GM19395 (cell line): ENCODE results near the gene ZIC5.

Experiments used
- ATAC-seq: cut with Tn5 transposase; IDR thresholded peaks from one replicate; pipeline ENCODE4 v1.9.1; 2021; ENCODE audit warnings: mild to moderate bottlenecking, moderate library complexity; ENCODE audit not compliant: unreplicated experiment

The ZIC5 gene

GRCh38 chr13:99987154-99988019 lies 15.8 kb upstream of the ZIC5 start:
- no peak for ATAC-seq

GRCh38 chr13:99986741-99987140 lies 15.2 kb upstream of the ZIC5 start:
- ATAC-seq: no peak

- no peak for ATAC-seq
These were observed 14.4 kb upstream of the ZIC5 start for GRCh38 chr13:99985886-99986527.

- no peak for ATAC-seq
These were observed 13.8 kb upstream of the ZIC5 start for GRCh38 chr13:99985241-99985874.

GRCh38 chr13:99984461-99985240 lies 13.1 kb upstream of the ZIC5 start:
- ATAC-seq: no peak

- no peak for ATAC-seq
These were observed 12.2 kb upstream of the ZIC5 start for GRCh38 chr13:99983499-99984401.

GRCh38 chr13:99982731-99983498 lies 11.3 kb upstream of the ZIC5 start:
- ATAC-seq: no peak

- no peak for ATAC-seq
These were observed 10.6 kb upstream of the ZIC5 start for GRCh38 chr13:99982036-99982730.

GRCh38 chr13:99981735-99982035 lies 10.1 kb upstream of the ZIC5 start, which contains the start of gene ZIC2:
ZIC2 (plus strand) TSS chr13:99981784; CDS start chr13:99982065, 281 bp downstream.
- ATAC-seq: no peak

- ATAC-seq: no peak
These were observed 9.5 kb upstream of the ZIC5 start for GRCh38 chr13:99980824-99981734.

- peak; percentile 62 for ATAC-seq
These were observed 8.7 kb upstream of the ZIC5 start for GRCh38 chr13:99980201-99980823.

GRCh38 chr13:99979453-99980200 lies 8.1 kb upstream of the ZIC5 start:
- ATAC-seq: no peak

GRCh38 chr13:99978799-99979452 lies 7.4 kb upstream of the ZIC5 start:
- ATAC-seq: no peak

GRCh38 chr13:99977912-99978798 lies 6.6 kb upstream of the ZIC5 start:
- no peak for ATAC-seq

GRCh38 chr13:99977334-99977911 lies 5.9 kb upstream of the ZIC5 start:
- ATAC-seq: no peak
